Stimulated activated CD8-positive, alpha-beta memory T cell treated with anti-CD3 and anti-CD28 coated beads, Interleukin-4, amount 100 ng/mL, for 4 hours (primary cell): ENCODE results near the gene ABLIM3.

Experiments
- DNase-seq, 2 donors: peaks; one replicate each; pipeline ENCODE4 v3.0.0-alpha.2; 2020; ENCODE audit warnings: low read depth in 2 of 2, low spot score in 1 of 2

The ABLIM3 gene

GRCh38 chr5:149141224-149141956 is at the start of gene ABLIM3:
Gene ABLIM3 (plus strand): TSS chr5:149141493. CDS start chr5:149142096, 603 bp downstream.
- DNase-seq, result peak; percentile 16 to 31

DNA sequence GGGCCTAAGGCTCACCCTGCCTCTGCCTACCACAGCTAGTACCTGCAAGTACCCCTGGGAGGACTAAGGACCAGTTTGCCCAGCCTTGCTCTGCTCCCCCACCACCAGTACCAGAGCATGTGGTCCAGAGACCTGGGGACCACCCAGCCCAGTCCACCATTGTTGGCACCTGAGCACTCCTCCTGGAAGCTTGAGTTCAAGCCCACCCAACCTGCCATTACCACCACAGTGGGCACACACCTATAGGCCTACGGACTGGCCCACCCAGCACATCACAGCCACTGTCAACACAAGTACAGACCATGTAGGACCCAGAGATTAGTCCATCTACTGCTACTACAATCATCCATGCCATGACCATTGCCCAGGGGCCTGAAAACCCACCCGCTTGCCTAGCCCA is 47.7 kb upstream of the ABLIM3 start:
- no peak for DNase-seq

- no peak for DNase-seq
Measured at GRCh38 chr5:149094996-149095395, 46.3 kb upstream of the ABLIM3 start.

GRCh38 chr5:149099920-149100319 is 41.4 kb upstream of the ABLIM3 start:
- DNase-seq, result no peak

- no peak for DNase-seq
Measured at GRCh38 chr5:149100331-149100730, 41.0 kb upstream of the ABLIM3 start.

GRCh38 chr5:149108651-149109280 is 32.5 kb upstream of the ABLIM3 start:
- DNase-seq, result no peak

DNA sequence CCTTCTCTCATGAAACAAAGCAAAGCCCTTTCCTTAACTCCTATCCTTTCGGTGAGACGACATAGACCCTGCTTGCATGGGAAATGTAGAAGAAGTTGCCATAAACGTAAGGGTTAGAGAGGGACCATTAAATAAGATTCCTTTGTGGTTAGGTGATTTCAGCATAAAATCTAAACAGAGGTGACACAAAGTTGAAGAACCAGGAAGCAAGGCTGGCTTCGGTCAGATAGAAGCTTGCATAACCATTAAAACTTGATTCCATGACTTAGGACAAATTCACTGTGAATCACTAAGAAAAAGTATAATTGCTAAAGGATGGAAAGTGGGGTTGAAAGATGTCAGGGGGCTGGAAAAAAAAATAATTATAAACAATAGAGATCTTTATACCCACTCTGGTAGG is 30.9 kb upstream of the ABLIM3 start:
- DNase-seq, result no peak

DNA sequence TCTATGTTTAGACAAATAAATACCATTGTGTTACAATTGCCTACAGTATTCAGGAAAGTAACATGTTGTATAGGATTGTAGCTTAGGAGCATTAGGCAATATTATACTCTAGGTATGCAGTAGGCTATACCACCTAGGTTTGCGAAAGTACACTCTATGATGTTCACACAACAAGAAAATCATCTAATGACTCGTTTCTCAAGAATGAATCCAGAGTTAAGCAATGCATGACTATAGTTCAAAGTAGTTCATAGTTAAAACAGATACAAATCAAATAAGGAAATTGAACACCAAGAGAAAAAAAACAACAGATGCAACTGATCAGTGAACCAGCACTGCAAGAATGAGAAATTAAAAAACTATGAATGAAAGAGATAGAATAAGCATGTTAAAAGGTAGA is 27.6 kb upstream of the ABLIM3 start:
- no peak for DNase-seq

- no peak for DNase-seq
Measured at GRCh38 chr5:149114403-149115312, 26.6 kb upstream of the ABLIM3 start.

GRCh38 chr5:149117970-149118369 is 23.3 kb upstream of the ABLIM3 start:
- no peak for DNase-seq

GRCh38 chr5:149118463-149118862 is 22.8 kb upstream of the ABLIM3 start:
- no peak for DNase-seq

DNA sequence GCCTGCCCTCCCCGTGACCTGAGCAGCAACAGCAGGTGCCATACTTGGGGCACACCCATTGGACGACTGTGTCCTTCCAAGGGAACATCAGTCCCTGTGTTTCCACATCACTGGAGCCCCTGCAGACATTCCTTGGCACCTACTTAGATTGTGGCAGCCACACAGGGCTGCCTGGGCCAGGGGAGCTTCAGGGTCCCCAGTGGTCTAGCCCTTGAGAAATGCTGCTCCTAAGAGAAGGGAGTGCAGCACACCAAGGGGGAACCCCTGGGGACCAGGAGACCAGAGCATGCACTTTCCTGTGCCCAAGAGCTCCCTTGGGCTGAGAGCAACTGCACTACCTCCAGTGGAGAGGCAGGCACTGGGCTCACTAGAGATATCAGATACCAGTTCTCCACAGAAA is 20.1 kb upstream of the ABLIM3 start:
- no peak for DNase-seq

GRCh38 chr5:149123211-149123610 is 18.1 kb upstream of the ABLIM3 start:
- DNase-seq, result no peak

DNA sequence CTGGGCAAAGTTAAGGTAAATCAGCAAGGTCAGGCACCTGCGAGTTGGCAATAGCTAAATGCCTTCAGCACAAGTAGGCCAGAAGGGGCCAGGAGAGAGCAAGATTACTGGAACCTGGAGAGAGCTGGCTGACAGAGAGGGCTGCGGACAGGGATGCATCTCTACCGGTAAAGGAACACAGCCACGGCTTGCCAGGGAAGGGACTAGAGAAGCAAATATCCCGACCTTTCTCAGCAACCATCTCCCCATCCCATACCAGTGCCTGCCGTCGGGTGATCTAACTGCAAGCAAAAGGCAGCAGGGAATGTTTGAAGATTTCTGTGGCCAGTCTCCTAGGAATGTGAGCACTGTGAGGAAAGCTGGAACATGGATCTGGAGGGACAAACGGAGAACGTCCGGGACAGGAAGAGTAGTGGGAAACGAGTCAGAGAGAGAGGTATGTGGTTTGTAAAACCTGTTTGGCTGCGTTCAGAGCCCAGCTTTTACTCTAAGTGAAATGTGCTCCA is 15.9 kb upstream of the ABLIM3 start:
- DNase-seq, result no peak

GRCh38 chr5:149126906-149127305 is 14.4 kb upstream of the ABLIM3 start:
- DNase-seq, result no peak

DNA sequence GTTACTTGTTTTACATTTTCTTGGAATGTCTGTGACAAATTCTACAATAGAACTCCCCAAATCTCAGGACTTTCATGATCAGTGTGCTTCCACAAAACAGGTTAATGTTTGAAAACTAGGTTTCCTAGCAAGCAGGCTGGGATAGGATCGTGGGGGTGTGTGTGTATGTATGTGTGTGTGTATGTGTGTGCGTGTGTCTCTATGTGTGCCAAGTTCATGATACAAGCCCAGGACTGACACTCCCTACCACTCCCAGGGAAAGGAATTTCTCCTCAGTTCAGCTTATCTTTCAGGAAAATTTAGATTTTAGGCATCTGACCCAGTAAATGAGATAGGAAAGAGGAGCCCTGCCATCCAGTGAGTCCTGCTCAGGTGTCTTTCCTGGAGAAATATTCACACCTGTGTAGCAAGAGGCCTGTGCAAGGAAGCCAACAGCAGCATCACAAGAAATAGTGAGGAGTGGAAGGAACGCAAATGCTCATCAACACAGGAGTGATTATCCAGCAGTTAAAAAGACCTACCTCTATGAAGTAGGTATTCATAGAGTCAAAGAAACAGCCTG is 13.8 kb upstream of the ABLIM3 start:
- no peak for DNase-seq

GRCh38 chr5:149128023-149128875 is 13.0 kb upstream of the ABLIM3 start:
- no peak for DNase-seq

- no peak for DNase-seq
Measured at GRCh38 chr5:149129181-149129580, 12.1 kb upstream of the ABLIM3 start.

GRCh38 chr5:149130121-149130914 is 11.0 kb upstream of the ABLIM3 start:
- no peak for DNase-seq

DNA sequence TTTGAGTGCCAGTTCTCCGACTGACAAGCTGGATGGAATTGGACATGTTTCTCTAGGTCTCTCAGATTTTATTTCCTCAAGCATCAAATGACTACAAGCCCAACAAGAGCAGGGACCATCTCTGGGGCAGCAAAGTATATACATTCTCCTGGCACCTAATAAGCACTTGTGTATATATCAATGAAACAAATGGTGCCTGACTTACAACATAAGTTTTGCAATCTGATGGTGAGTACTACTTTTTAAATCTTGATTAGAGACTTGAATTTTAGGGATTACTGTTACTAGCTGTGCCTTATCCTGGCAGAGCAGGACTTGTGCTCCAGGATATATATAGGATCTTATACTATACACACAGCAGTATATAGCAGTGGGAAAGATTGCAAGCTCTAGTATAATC is 8.8 kb upstream of the ABLIM3 start:
- no peak for DNase-seq
